Activated CD8-positive, alpha-beta memory T cell treated with anti-CD3 and anti-CD28 coated beads for 48 hours (primary cell): ENCODE measurements around the gene ZNF20.
"Not testable (repeated sequence)": the region's sequence is repeated elsewhere in the genome, so short reads cannot be mapped to it uniquely, and the experiment has no call there.

Experiments
- DNase-seq, 3 experiments: peaks; one replicate each; pipeline ENCODE4 v3.0.0-alpha.2; 2020; ENCODE audit warnings: low read depth in 2 of 3, low spot score in 2 of 3

The ZNF20 gene

GRCh38 chr19:12113121-12113520 is 27.0 kb downstream of the ZNF20 start:
- no peak for DNase-seq

GRCh38 chr19:12112701-12113100 is 27.4 kb downstream of the ZNF20 start:
- no peak for DNase-seq

- no peak for DNase-seq
Measured at GRCh38 chr19:12111943-12112637, 28.1 kb downstream of the ZNF20 start.

GRCh38 chr19:12111176-12111575 is 29.0 kb downstream of the ZNF20 start:
- DNase-seq = no peak

GRCh38 chr19:12103909-12104308 is 36.2 kb downstream of the ZNF20 start:
- not testable (repeated sequence) for DNase-seq

GRCh38 chr19:12098040-12098439 is 42.1 kb downstream of the ZNF20 start:
- DNase-seq = no peak

- no peak for DNase-seq
Measured at GRCh38 chr19:12095111-12095790, 44.9 kb downstream of the ZNF20 start.

GRCh38 chr19:12093777-12094176 is 46.4 kb downstream of the ZNF20 start:
- no peak for DNase-seq

- DNase-seq = no peak
Measured at GRCh38 chr19:12092956-12093355, 47.2 kb downstream of the ZNF20 start.

- peak; percentile 35 to 63 (median 47) for DNase-seq
Measured at GRCh38 chr19:12092065-12092867, 47.9 kb downstream of the ZNF20 start.

- DNase-seq = peak in 2 of 3 experiments; percentile 29 to 60
Measured at GRCh38 chr19:12090807-12091206, 49.3 kb downstream of the ZNF20 start.

GRCh38 chr19:12085074-12085818 is 54.9 kb downstream of the ZNF20 start:
- no peak for DNase-seq

- DNase-seq = not testable (repeated sequence)
Measured at GRCh38 chr19:12083336-12083735, 56.8 kb downstream of the ZNF20 start.
